Duodenal mucosa (tissue), 2 donors: ENCODE results near the gene CDH20.

ENCODE experiments used
- H3K27ac ChIP-seq: one replicate; pipeline ENCODE4 v1.7.0; 2013; ENCODE audit warnings: low read depth, low read length
- H3K27me3 ChIP-seq, 2 donors: one replicate each; pipeline ENCODE4 v1.7.0; 2013; ENCODE audit warnings: low read length in 2 of 2, control low read depth in 1 of 2; ENCODE audit not compliant: insufficient read depth in 2 of 2, control insufficient read depth in 1 of 2
- H3K36me3 ChIP-seq, 2 donors: one replicate each; pipeline ENCODE4 v1.7.0; 2013; ENCODE audit warnings: low read length in 2 of 2, control low read depth in 1 of 2; ENCODE audit not compliant: insufficient read depth in 2 of 2, control insufficient read depth in 1 of 2
- H3K4me1 ChIP-seq, 2 donors: one replicate each; pipeline ENCODE4 v1.7.0; 2013; ENCODE audit warnings: low read length in 2 of 2, control low read depth in 1 of 2; ENCODE audit not compliant: insufficient read depth in 2 of 2, control insufficient read depth in 1 of 2
- H3K4me3 ChIP-seq, 2 donors: one replicate each; pipeline ENCODE4 v1.7.0; 2013; ENCODE audit warnings: low read length in 2 of 2, low read depth in 1 of 2
- H3K9ac ChIP-seq, 2 donors: one replicate each; pipeline ENCODE4 v1.7.0; 2013; ENCODE audit warnings: low read length in 2 of 2, low read depth in 1 of 2
- H3K9me3 ChIP-seq, 2 donors: one replicate each; pipeline ENCODE4 v1.7.0; 2013; ENCODE audit warnings: low read length in 2 of 2, control low read depth in 1 of 2; ENCODE audit not compliant: control insufficient read depth in 1 of 2

CDH20 gene

GRCh38 chr18:61600422-61600821, 267.2 kb downstream of the CDH20 start:
- H3K27ac ChIP-seq: no peak overlapping the region
- H3K36me3 ChIP-seq: no peaks in the 10 kb centered on the region
- H3K9me3 ChIP-seq: no peaks in the 10 kb centered on the region
- no peak overlapping the region for H3K4me3 ChIP-seq
- H3K4me1 ChIP-seq: peaks cover 0 to 5% of the 10 kb centered on the region in 2 donors
- H3K27me3 ChIP-seq: peaks cover 0 to 4% of the 10 kb centered on the region in 2 donors
- no peak overlapping the region for H3K9ac ChIP-seq

DNA sequence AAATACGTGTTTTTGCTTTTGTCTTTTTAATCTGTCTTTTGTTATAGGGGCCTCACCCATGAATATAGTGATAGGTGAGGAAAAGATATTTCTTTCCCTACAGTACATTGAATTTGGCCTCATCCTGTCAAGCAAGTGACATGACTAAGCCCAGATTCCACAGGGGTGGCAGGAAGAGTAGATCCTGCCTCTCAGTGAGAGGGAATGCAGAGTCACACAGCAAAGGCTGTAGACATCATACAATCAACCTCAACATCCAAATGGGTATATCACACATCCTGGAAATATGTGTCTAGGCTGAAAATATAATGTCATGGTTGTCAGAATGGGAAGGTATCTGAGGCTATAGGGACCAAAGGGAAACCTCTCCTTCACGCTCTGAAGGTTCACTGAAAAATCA, 269.6 kb downstream of the CDH20 start:
- Histone ChIP-seq H3K4me3 (no peak overlapping the region), H3K27me3 (peaks cover 0 to 4% of the 10 kb centered on the region in 2 donors), H3K27ac (no peak overlapping the region), H3K9me3 (no peaks in the 10 kb centered on the region), H3K9ac (no peak overlapping the region), H3K4me1 (no peaks in the 10 kb centered on the region), H3K36me3 (no peaks in the 10 kb centered on the region)
